ENCODE results near the gene MATCAP1. TPM values are rescaled to one million over a fixed set of nuclear protein-coding genes. Genes with fewer than 3 reads are reported as not detected.

MATCAP1 gene
- polyA plus RNA-seq, 1 donor (not counting 4 experiments of a cell fraction or from before 2014, with no cell fraction given), result 13.3 TPM

DNA sequence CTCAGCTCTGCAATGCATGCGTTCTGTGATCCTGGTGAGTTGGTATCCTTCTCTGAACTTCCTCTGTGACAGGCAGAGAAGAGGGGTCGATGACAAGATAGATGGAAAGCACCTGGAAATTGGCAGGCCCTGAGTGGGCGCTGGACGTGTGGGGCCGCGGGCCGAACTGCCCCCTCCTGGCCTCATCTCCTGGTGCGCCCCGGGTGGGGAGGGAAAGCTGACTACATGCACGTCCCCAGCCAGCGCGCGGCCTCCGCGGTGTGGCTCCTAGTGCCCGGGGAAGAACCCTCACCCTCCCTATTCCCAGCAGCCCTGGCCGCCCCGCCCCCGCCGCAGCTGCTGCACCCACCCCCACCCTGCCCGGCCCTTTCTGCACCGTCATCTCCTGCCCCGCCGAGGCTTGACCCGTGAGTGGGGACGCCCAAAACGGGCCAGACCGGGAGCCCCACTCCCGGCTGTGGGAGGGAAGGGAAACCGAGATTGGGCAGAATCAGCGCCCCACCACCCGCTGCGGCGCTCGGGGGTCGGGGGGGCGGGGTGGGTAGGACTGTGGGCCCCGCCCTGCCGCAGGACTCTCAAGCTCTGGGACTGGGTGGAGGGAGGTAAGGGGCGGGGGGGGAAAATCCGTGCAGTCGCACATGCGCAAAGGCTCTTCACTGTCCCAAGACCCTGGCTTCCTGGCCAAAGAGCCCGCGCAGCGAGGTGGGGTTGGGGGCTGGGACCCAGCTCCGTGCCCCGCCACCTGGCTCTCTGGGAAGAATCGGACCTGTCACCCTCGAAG lies 13.4 kb downstream of the MATCAP1 start, which contains the start of gene NOL3:
TSS of gene NOL3 (plus strand) at position 371 of the 781 bp plus-strand sequence.
- Histone ChIP-seq H3K79me2 (ENCODE audit: control insufficient read depth, insufficient read depth, low read length) (no peaks in the 10 kb centered on the region), H3K9me1 (ENCODE audit: control insufficient read depth, extremely low read depth, insufficient read depth, low read length) (no peaks in the 10 kb centered on the region), H3K4me3 (ENCODE audit: control insufficient read depth in 2 of 3, extremely low read depth in 1 of 3, insufficient read depth in 2 of 3, low read depth in 1 of 3, low read length in 3 of 3) (peak within 1 kb of the TSS; percentile 40 to 74 (median 62)), H3K4me1 (ENCODE audit: control insufficient read depth, extremely low read depth, insufficient read depth, low read length) (peaks cover 36% of the 10 kb centered on the region), H3K27ac (ENCODE audit: control insufficient read depth, insufficient read depth, low read length) (peak within 1 kb of the TSS; percentile 76), H3K9ac (ENCODE audit: control insufficient read depth, extremely low read depth, insufficient read depth, low read length) (peak within 1 kb of the TSS; percentile 77), H4K20me1 (ENCODE audit: control insufficient read depth, extremely low read depth, insufficient read depth, low read length) (no peaks in the 10 kb centered on the region), H3K36me3 (ENCODE audit: control insufficient read depth in 2 of 2, extremely low read depth in 1 of 2, insufficient read depth in 2 of 2, low read length in 2 of 2) (no peaks in the 10 kb centered on the region), H2AFZ (ENCODE audit: control insufficient read depth, low read length) (peak within 1 kb of the TSS; percentile 32), H3K9me3 (ENCODE audit: control insufficient read depth, low read depth, low read length) (no peaks in the 10 kb centered on the region), H3K4me2 (ENCODE audit: control insufficient read depth, extremely low read depth, insufficient read depth, low read depth, low read length) (peak within 1 kb of the TSS; percentile 77), H3K27me3 (ENCODE audit: control insufficient read depth, extremely low read depth, insufficient read depth, low read length) (no peaks in the 10 kb centered on the region)
- DNase-seq (ENCODE audit: low read depth, low spot score) (no peak), FAIRE-seq (no peak)
- TF ChIP-seq EZH2 (IDR thresholded peaks at IDR 0.05; ENCODE audit: low read length), result no peak
- TF ChIP-seq, protein P1, sequence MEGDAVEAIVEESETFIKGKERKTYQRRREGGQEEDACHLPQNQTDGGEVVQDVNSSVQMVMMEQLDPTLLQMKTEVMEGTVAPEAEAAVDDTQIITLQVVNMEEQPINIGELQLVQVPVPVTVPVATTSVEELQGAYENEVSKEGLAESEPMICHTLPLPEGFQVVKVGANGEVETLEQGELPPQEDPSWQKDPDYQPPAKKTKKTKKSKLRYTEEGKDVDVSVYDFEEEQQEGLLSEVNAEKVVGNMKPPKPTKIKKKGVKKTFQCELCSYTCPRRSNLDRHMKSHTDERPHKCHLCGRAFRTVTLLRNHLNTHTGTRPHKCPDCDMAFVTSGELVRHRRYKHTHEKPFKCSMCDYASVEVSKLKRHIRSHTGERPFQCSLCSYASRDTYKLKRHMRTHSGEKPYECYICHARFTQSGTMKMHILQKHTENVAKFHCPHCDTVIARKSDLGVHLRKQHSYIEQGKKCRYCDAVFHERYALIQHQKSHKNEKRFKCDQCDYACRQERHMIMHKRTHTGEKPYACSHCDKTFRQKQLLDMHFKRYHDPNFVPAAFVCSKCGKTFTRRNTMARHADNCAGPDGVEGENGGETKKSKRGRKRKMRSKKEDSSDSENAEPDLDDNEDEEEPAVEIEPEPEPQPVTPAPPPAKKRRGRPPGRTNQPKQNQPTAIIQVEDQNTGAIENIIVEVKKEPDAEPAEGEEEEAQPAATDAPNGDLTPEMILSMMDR (optimal IDR thresholded peaks at IDR 0.05 in 1 of 3, IDR thresholded peaks at IDR 0.05 in 1 of 3, conservative IDR thresholded peaks at IDR 0.05 in 1 of 3; ENCODE audit: extremely low read depth in 1 of 3, insufficient read depth in 2 of 3, low read length in 3 of 3), result no peak
- dilution Hi-C loops (cut with MboI; ENCODE audit: extremely low pct_ligation_motif_present, low sequenced_read_pairs), result no loop called here

DNA sequence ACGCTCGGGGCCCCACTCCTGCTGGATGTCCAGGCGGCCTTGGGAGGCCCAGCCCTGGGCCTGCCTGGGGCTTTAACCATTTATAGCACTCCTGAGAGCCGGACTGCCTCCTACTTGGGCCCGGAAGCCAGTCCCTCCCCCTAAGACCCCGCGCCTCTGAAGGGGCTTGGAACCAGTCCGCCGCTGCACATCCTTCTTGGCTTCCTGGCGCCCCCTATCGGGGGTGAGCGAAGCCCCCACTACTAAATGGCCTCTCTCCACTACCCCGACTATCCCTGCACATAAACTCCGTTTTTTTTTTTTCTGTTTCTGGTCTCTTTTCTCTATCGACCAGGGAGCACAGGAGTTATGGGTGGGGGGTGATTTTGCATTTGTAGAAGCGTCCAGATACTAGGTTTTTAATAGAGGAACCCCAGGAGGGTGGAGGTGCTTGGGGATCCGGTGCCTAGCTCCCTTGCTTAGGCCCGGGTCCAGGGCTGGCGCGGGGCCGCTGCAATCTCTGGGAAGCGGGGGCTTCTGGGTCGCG lies 14.1 kb downstream of the MATCAP1 start:
- Histone ChIP-seq H3K27me3 (ENCODE audit: control insufficient read depth, extremely low read depth, insufficient read depth, low read length) (no peaks in the 10 kb centered on the region), H3K4me3 (ENCODE audit: control insufficient read depth in 2 of 3, extremely low read depth in 1 of 3, insufficient read depth in 2 of 3, low read depth in 1 of 3, low read length in 3 of 3) (peak overlapping the region; percentile 40 to 74 (median 62)), H3K9me1 (ENCODE audit: control insufficient read depth, extremely low read depth, insufficient read depth, low read length) (no peaks in the 10 kb centered on the region), H2AFZ (ENCODE audit: control insufficient read depth, low read length) (peak overlapping the region; percentile 32), H3K4me2 (ENCODE audit: control insufficient read depth, extremely low read depth, insufficient read depth, low read depth, low read length) (peak overlapping the region; percentile 77), H3K9ac (ENCODE audit: control insufficient read depth, extremely low read depth, insufficient read depth, low read length) (peak overlapping the region; percentile 68), H4K20me1 (ENCODE audit: control insufficient read depth, extremely low read depth, insufficient read depth, low read length) (no peaks in the 10 kb centered on the region), H3K36me3 (ENCODE audit: control insufficient read depth in 2 of 2, extremely low read depth in 1 of 2, insufficient read depth in 2 of 2, low read length in 2 of 2) (no peaks in the 10 kb centered on the region), H3K27ac (ENCODE audit: control insufficient read depth, insufficient read depth, low read length) (peak overlapping the region; percentile 67), H3K9me3 (ENCODE audit: control insufficient read depth, low read depth, low read length) (no peaks in the 10 kb centered on the region), H3K4me1 (ENCODE audit: control insufficient read depth, extremely low read depth, insufficient read depth, low read length) (peaks cover 34% of the 10 kb centered on the region), H3K79me2 (ENCODE audit: control insufficient read depth, insufficient read depth, low read length) (no peaks in the 10 kb centered on the region)
- FAIRE-seq (no peak), DNase-seq (ENCODE audit: low read depth, low spot score) (no peak)
- dilution Hi-C loops (cut with MboI; ENCODE audit: extremely low pct_ligation_motif_present, low sequenced_read_pairs), result no loop called here
- TF ChIP-seq EZH2 (IDR thresholded peaks at IDR 0.05; ENCODE audit: low read length), result no peak
- TF ChIP-seq, protein P1 (optimal IDR thresholded peaks at IDR 0.05 in 1 of 3, IDR thresholded peaks at IDR 0.05 in 1 of 3, conservative IDR thresholded peaks at IDR 0.05 in 1 of 3; ENCODE audit: extremely low read depth in 1 of 3, insufficient read depth in 2 of 3, low read length in 3 of 3), result peak; percentile 45 to 67 (median 49)
